Activated CD8-positive, alpha-beta T cell treated with anti-CD3 and anti-CD28 coated beads for 36 hours (primary cell): Measurements from ENCODE around the gene E2F6. TPM values are rescaled to one million over a fixed set of nuclear protein-coding genes. Genes with fewer than 3 reads are reported as not detected.

Experiments
- ATAC-seq: fragments of 200-7000 bp; cut with Tn5 transposase; one replicate; pipeline ENCODE4 v1.10.0; 2021; ENCODE audit warnings: mild to moderate bottlenecking, moderate library complexity
- CTCF ChIA-PET: fragments of 350-600 bp; sonication (Branson Sonifier 250); formaldehyde crosslinking; loops from one replicate; lab custom pipeline; 2021; ENCODE audit warnings: antibody characterized with exemption; lab: Charles Lee
- POLR2A ChIA-PET: fragments of 350-600 bp; sonication (Branson Sonifier 250); formaldehyde crosslinking; loops from one replicate; lab custom pipeline; 2021; ENCODE audit warnings: antibody characterized with exemption; lab: Charles Lee
- DNase-seq: peaks from one replicate; pipeline ENCODE4 v3.0.0-alpha.2; 2020
- H3K27ac Mint-ChIP-seq: one replicate; pipeline ENCODE4 v1.8.0; 2021; ENCODE audit warnings: mild to moderate bottlenecking, mixed read lengths
- H3K27me3 Mint-ChIP-seq: one replicate; pipeline ENCODE4 v1.8.0; 2021; ENCODE audit warnings: mixed read lengths
- H3K36me3 Mint-ChIP-seq: one replicate; pipeline ENCODE4 v1.8.0; 2021; ENCODE audit warnings: low read depth, mixed read lengths
- H3K4me1 Mint-ChIP-seq: one replicate; pipeline ENCODE4 v1.8.0; 2021; ENCODE audit warnings: low read depth, mixed read lengths
- H3K4me3 Mint-ChIP-seq: one replicate; pipeline ENCODE4 v1.8.0; 2021; ENCODE audit warnings: mild to moderate bottlenecking, moderate library complexity, mixed read lengths
- H3K9me3 Mint-ChIP-seq: one replicate; pipeline ENCODE4 v1.8.0; 2021; ENCODE audit warnings: mixed read lengths
- intact Hi-C: fragments of 100-400 bp; cut with micrococcal nuclease; formaldehyde crosslinking; loops from one replicate; pipeline ENCODE4 v1.10.0; 2022
- total RNA-seq, 2 experiments: library from RNA; stranded (reverse); gene quantifications; one replicate each; pipeline ENCODE4 v1.2.3, GENCODE V29; 2021
- TF ChIP-seq, protein P1 (sequence below): fragments of 200-600 bp; IDR thresholded peaks from one replicate; pipeline ENCODE4 v1.8.0; 2022; ENCODE audit warnings: antibody characterized with exemption, mild to moderate bottlenecking

E2F6 gene
- total RNA-seq, 2 experiments from 2014 or later, result 9.8 to 10.5 TPM

DNA sequence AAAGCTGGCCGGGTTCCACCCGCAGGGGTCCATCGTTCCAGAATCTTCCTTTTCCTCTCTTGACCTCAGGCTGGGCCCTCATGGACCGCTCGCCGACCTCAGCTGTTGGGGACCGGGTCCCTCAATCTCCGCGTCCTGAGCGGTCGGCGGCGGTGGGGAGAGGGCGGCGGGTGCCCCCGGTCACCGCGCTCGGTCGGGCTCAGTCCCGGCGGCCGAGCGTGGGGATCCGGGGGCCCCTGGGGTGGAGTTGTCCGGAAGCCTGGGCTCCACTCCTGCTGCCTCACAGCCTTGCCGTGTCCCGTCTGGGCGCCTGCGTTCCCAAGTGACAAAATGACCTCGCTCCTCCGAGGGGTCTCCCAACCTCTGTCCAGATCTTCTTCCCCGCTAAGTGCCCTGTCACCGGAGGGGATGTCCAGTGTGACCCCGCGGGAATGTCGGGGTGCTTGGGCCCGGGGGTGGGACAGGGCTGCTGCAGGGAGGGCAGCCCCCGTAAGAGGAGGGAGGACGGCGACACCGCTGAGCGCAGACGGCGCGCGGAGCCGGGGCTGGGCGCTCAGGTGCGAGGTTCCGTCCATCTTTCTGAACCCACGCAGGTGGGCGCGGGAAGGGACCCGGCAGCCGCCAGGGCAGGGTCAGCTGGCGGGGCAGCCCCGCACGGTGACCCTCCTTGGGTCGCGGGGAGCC, 16.0 kb upstream of the E2F6 start:
- H3K4me1 Mint-ChIP-seq, result peaks cover 8% of the 10 kb centered on the region
- no peak overlapping the region for H3K4me3 Mint-ChIP-seq
- no peaks in the 10 kb centered on the region for H3K36me3 Mint-ChIP-seq
- H3K9me3 Mint-ChIP-seq, result no peaks in the 10 kb centered on the region
- POLR2A ChIA-PET, result no interaction called here
- ATAC-seq (no peak), DNase-seq (no peak)
- TF ChIP-seq, protein P1, sequence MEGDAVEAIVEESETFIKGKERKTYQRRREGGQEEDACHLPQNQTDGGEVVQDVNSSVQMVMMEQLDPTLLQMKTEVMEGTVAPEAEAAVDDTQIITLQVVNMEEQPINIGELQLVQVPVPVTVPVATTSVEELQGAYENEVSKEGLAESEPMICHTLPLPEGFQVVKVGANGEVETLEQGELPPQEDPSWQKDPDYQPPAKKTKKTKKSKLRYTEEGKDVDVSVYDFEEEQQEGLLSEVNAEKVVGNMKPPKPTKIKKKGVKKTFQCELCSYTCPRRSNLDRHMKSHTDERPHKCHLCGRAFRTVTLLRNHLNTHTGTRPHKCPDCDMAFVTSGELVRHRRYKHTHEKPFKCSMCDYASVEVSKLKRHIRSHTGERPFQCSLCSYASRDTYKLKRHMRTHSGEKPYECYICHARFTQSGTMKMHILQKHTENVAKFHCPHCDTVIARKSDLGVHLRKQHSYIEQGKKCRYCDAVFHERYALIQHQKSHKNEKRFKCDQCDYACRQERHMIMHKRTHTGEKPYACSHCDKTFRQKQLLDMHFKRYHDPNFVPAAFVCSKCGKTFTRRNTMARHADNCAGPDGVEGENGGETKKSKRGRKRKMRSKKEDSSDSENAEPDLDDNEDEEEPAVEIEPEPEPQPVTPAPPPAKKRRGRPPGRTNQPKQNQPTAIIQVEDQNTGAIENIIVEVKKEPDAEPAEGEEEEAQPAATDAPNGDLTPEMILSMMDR, result no peak
- CTCF ChIA-PET, result interaction anchor here (0.5 to 6.9 kb wide), 2 partner anchors 103 to 203 kb away, joined by 3 to 156 read pairs; no protein-coding TSS in a partner anchor
- peaks cover 39% of the 10 kb centered on the region for H3K27me3 Mint-ChIP-seq
- H3K27ac Mint-ChIP-seq, result no peak overlapping the region
- intact Hi-C loops, result no loop called here

DNA sequence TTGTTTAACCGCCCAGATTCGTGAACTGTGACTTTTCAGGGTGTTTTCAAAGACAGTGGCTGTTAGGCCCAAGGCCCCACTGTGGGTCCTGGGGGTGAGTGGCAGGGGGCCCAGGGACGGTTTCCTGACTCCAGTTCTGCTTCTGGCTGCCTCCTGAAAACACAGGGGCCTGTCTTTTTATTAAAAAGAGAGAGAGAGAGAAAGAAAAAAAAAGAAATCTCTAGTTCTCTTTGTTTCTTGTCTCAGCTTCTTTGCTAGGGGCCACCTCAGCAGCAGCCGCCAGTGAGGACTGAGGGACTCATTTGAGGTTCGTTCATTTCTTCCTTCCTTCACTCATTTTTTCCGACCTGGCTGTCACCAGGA, 15.4 kb upstream of the E2F6 start:
- ChIA-PET CTCF (interaction anchor here (1.1 to 6.9 kb wide), 2 partner anchors 103 to 352 kb away, joined by 3 to 156 read pairs; no protein-coding TSS in a partner anchor), POLR2A (interaction anchor here (0.6 kb wide), 1 partner anchor 112 kb away, joined by 3 read pairs; no protein-coding TSS in a partner anchor)
- DNase-seq, result no peak
- Mint-ChIP-seq H3K36me3 (no peaks in the 10 kb centered on the region), H3K27me3 (peaks cover 39% of the 10 kb centered on the region), H3K27ac (no peak overlapping the region), H3K4me3 (no peak overlapping the region), H3K9me3 (no peaks in the 10 kb centered on the region), H3K4me1 (peaks cover 8% of the 10 kb centered on the region)
- TF ChIP-seq, protein P1, result no peak
- intact Hi-C loops, result no loop called here
- ATAC-seq, result no peak

DNA sequence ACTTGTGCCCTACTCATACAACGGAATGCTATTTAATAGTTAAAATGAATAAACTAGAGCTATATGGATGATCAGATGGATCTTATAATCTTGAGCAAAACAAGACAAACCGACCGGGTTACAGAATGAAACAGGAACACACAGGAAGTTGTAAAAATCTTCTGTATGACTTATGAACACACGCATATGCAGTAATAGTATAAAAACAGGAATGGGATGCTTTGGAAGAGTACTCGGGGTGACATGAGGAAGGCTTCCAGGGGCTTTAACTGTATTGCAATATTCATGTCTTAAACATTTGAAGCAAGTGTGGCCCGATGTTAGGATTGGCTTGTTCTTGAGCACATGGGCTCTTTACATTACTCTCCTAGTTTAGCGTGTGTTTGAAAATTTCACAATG, 14.9 kb upstream of the E2F6 start:
- ChIA-PET POLR2A (interaction anchor here (0.6 kb wide), 1 partner anchor 112 kb away, joined by 3 read pairs; no protein-coding TSS in a partner anchor), CTCF (interaction anchor here (1.1 to 6.9 kb wide), 2 partner anchors 104 to 351 kb away, joined by 3 to 156 read pairs; no protein-coding TSS in a partner anchor)
- peaks cover 8% of the 10 kb centered on the region for H3K4me1 Mint-ChIP-seq
- intact Hi-C loops, result no loop called here
- peaks cover 39% of the 10 kb centered on the region for H3K27me3 Mint-ChIP-seq
- no peaks in the 10 kb centered on the region for H3K9me3 Mint-ChIP-seq
- H3K27ac Mint-ChIP-seq, result no peak overlapping the region
- no peak for DNase-seq
- TF ChIP-seq, protein P1, result no peak
- no peaks in the 10 kb centered on the region for H3K36me3 Mint-ChIP-seq
- no peak for ATAC-seq
- no peak overlapping the region for H3K4me3 Mint-ChIP-seq

DNA sequence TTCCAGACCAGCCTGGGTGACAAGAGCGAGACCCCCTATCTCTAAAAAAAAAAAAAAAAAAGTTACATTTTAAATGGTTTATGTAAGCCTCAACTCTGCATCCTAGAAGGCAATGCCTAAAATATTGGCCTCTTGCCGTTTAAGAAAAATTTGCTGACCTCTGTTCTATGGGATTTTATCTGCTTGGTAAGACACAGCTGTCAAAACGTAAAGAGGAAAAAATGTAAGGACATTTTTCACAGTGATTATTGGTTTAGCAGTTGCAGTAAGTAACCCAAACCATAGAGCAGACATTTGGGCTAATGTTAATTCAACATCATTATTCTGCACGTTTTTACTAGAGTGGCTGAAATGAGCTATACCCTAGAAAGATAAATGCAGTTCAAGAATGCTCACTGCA, 14.4 kb upstream of the E2F6 start:
- POLR2A ChIA-PET, result no interaction called here
- Mint-ChIP-seq H3K27me3 (peaks cover 36% of the 10 kb centered on the region), H3K4me1 (peaks cover 8% of the 10 kb centered on the region), H3K4me3 (no peak overlapping the region), H3K27ac (no peak overlapping the region), H3K9me3 (no peaks in the 10 kb centered on the region), H3K36me3 (no peaks in the 10 kb centered on the region)
- DNase-seq (no peak), ATAC-seq (no peak)
- CTCF ChIA-PET, result interaction anchor here (0.8 to 6.9 kb wide), 6 partner anchors 18 to 351 kb away, joined by 3 to 156 read pairs (median 3); partner anchors contain the start of gene ROCK2
- intact Hi-C loops, result no loop called here
- TF ChIP-seq, protein P1, result no peak
